ENCODE data around the gene TMEM204. TPM values are rescaled to one million over a fixed set of nuclear protein-coding genes. Genes with fewer than 3 reads are reported as not detected.
"Not testable (repeated sequence)": the region's sequence is repeated elsewhere in the genome, so short reads cannot be mapped to it uniquely, and the experiment has no call there.

The TMEM204 gene
- total RNA-seq, 4 donors from 2014 or later, result 4.3 to 32.4 (median 7.9) TPM

- H3K27me3 ChIP-seq, result no peaks in the 10 kb centered on the region
- intact Hi-C loops (cut with DNase I), result no loop called here
- H3K27ac ChIP-seq, result no peak overlapping the region
- H3K4me1 ChIP-seq, result no peaks in the 10 kb centered on the region
- H3K36me3 ChIP-seq, result peaks cover 0 to 95% (median 6%) of the 10 kb centered on the region in 3 donors
- no peak overlapping the region for H3K4me3 ChIP-seq
- TF ChIP-seq CTCF (IDR thresholded peaks at IDR 0.05) (no peak), POLR2A (IDR thresholded peaks at IDR 0.05) (no peak)
- H3K9me3 ChIP-seq, result no peaks in the 10 kb centered on the region
- DNase-seq, result no peak
- 88 to 89% methylated on average over 11 to 14 of the region's 15 CpGs for WGBS, 2 donors
Measured at GRCh38 chr16:1583180-1583579, 49.7 kb downstream of the TMEM204 start.

- Histone ChIP-seq H3K27ac (no peak overlapping the region), H3K27me3 (no peaks in the 10 kb centered on the region), H3K36me3 (peaks cover 0 to 94% (median 6%) of the 10 kb centered on the region in 3 donors), H3K4me3 (no peak overlapping the region), H3K4me1 (no peaks in the 10 kb centered on the region), H3K9me3 (no peaks in the 10 kb centered on the region)
- no peak for DNase-seq
- 73% methylated on average over 8 of the region's 8 CpGs for whole genome bisulfite sequencing, 2 donors
- no peak for TF ChIP-seq CTCF (IDR thresholded peaks at IDR 0.05)
- no peak for TF ChIP-seq POLR2A (IDR thresholded peaks at IDR 0.05)
- intact Hi-C loops (cut with DNase I), result no loop called here
Measured at GRCh38 chr16:1584926-1585484, 51.5 kb downstream of the TMEM204 start.

GRCh38 chr16:1590366-1590765, 56.9 kb downstream of the TMEM204 start:
- Histone ChIP-seq H3K9me3 (no peaks in the 10 kb centered on the region), H3K27me3 (no peaks in the 10 kb centered on the region), H3K27ac (no peak overlapping the region), H3K4me3 (no peak overlapping the region), H3K36me3 (peaks cover 0 to 63% (median 0%) of the 10 kb centered on the region in 3 donors), H3K4me1 (no peaks in the 10 kb centered on the region)
- TF ChIP-seq POLR2A (IDR thresholded peaks at IDR 0.05), result no peak
- TF ChIP-seq CTCF (IDR thresholded peaks at IDR 0.05), result no peak
- DNase-seq, result no peak
- intact Hi-C loops (cut with DNase I), result no loop called here
- 89 to 92% methylated on average over 6 of the region's 6 CpGs for WGBS, 2 donors

GRCh38 chr16:1590930-1591705, 57.7 kb downstream of the TMEM204 start:
- H3K9me3 ChIP-seq, result no peaks in the 10 kb centered on the region
- H3K4me3 ChIP-seq, result no peak overlapping the region
- WGBS, 2 donors, result 93 to 96% methylated on average over 18 to 22 of the region's 23 CpGs
- no peak for DNase-seq
- no peaks in the 10 kb centered on the region for H3K4me1 ChIP-seq
- TF ChIP-seq CTCF (IDR thresholded peaks at IDR 0.05), result no peak
- no peak for TF ChIP-seq POLR2A (IDR thresholded peaks at IDR 0.05)
- no peaks in the 10 kb centered on the region for H3K27me3 ChIP-seq
- intact Hi-C loops (cut with DNase I), result no loop called here
- H3K36me3 ChIP-seq, result peaks cover 0 to 57% (median 0%) of the 10 kb centered on the region in 3 donors
- no peak overlapping the region for H3K27ac ChIP-seq

GRCh38 chr16:1592446-1592845, 59.0 kb downstream of the TMEM204 start:
- WGBS, 2 donors, result 83 to 90% methylated on average over 2 to 12 of the region's 16 CpGs
- Histone ChIP-seq H3K27me3 (no peaks in the 10 kb centered on the region), H3K4me1 (no peaks in the 10 kb centered on the region), H3K9me3 (no peaks in the 10 kb centered on the region), H3K4me3 (no peak overlapping the region), H3K36me3 (peaks cover 0 to 56% (median 0%) of the 10 kb centered on the region in 3 donors), H3K27ac (no peak overlapping the region)
- no peak for DNase-seq
- intact Hi-C loops (cut with DNase I), result no loop called here
- TF ChIP-seq POLR2A (IDR thresholded peaks at IDR 0.05) (no peak), CTCF (IDR thresholded peaks at IDR 0.05) (no peak)

- DNase-seq; H3K27me3 ChIP-seq; H3K4me3 ChIP-seq; intact Hi-C loops (cut with DNase I); H3K27ac ChIP-seq; H3K9me3 ChIP-seq; H3K4me1 ChIP-seq: not testable (repeated sequence)
- WGBS, 2 donors, result 56 to 66% methylated on average over 5 of the region's 5 CpGs
- H3K36me3 ChIP-seq, result peaks cover 0 to 34% (median 0%) of the 10 kb centered on the region in 3 donors
Measured at GRCh38 chr16:1595511-1595910, 62.0 kb downstream of the TMEM204 start.

Data from esophagus squamous epithelium (tissue), 5 donors.